ENCODE measurements around the gene MYO1C.
"Not testable (repeated sequence)": the region's sequence is repeated elsewhere in the genome, so short reads cannot be mapped to it uniquely, and the experiment has no call there.

The MYO1C gene

GRCh38 chr17:1508709-1509108 lies 16.2 kb upstream of the MYO1C start:
- DNase-seq = not testable (repeated sequence)

GRCh38 chr17:1506649-1507267 lies 14.3 kb upstream of the MYO1C start:
- no peak for DNase-seq

- DNase-seq = no peak
These were observed 13.1 kb upstream of the MYO1C start for GRCh38 chr17:1505586-1505985.

- DNase-seq = no peak
These were observed 12.4 kb upstream of the MYO1C start for GRCh38 chr17:1504866-1505265.

GRCh38 chr17:1503699-1504098 lies 11.2 kb upstream of the MYO1C start:
- no peak for DNase-seq

- no peak for DNase-seq
These were observed 6.4 kb upstream of the MYO1C start for GRCh38 chr17:1498869-1499268.

GRCh38 chr17:1498233-1498632 lies 5.7 kb upstream of the MYO1C start:
- no peak for DNase-seq

- no peak for DNase-seq
These were observed 5.3 kb upstream of the MYO1C start for GRCh38 chr17:1497831-1498230.

- DNase-seq = no peak
These were observed 4.4 kb upstream of the MYO1C start for GRCh38 chr17:1496869-1497268.

- no peak for DNase-seq
These were observed 2.9 kb upstream of the MYO1C start for GRCh38 chr17:1495265-1495989.

GRCh38 chr17:1494736-1495253 lies 2.3 kb upstream of the MYO1C start:
- no peak for DNase-seq

GRCh38 chr17:1494203-1494602 lies 1.7 kb upstream of the MYO1C start:
- no peak for DNase-seq

- no peak for DNase-seq
These were observed 950 bp upstream of the MYO1C start for GRCh38 chr17:1493291-1493980.

- no peak for DNase-seq
These were observed 840 bp downstream of the MYO1C start for GRCh38 chr17:1491443-1492248.

GRCh38 chr17:1490643-1491442 lies 1.6 kb downstream of the MYO1C start:
- DNase-seq = no peak

GRCh38 chr17:1488826-1489270 lies 3.6 kb downstream of the MYO1C start:
- no peak for DNase-seq

- no peak for DNase-seq
These were observed 4.3 kb downstream of the MYO1C start for GRCh38 chr17:1487939-1488825.

GRCh38 chr17:1486802-1487695 lies 5.4 kb downstream of the MYO1C start:
- DNase-seq = no peak

- no peak for DNase-seq
These were observed 6.8 kb downstream of the MYO1C start for GRCh38 chr17:1485423-1486376.

All from DMS 273 treated with DMSO at 0.1 percent for 48 hours (cell line).